ENCODE measurements around the gene KIAA0408. TPM values are rescaled to one million over a fixed set of nuclear protein-coding genes. Genes with fewer than 3 reads are reported as not detected.

Gene KIAA0408
- total and polyA plus RNA-seq, 9 of the 15 experiments (the other 6 are each of a cell fraction or from before 2014, with no cell fraction given) = 0.11 TPM; not detected in 8

GRCh38 chr6:127464881-127465459 lies 5.8 kb upstream of the KIAA0408 start (continued):
- TF ChIP-seq, protein P1, sequence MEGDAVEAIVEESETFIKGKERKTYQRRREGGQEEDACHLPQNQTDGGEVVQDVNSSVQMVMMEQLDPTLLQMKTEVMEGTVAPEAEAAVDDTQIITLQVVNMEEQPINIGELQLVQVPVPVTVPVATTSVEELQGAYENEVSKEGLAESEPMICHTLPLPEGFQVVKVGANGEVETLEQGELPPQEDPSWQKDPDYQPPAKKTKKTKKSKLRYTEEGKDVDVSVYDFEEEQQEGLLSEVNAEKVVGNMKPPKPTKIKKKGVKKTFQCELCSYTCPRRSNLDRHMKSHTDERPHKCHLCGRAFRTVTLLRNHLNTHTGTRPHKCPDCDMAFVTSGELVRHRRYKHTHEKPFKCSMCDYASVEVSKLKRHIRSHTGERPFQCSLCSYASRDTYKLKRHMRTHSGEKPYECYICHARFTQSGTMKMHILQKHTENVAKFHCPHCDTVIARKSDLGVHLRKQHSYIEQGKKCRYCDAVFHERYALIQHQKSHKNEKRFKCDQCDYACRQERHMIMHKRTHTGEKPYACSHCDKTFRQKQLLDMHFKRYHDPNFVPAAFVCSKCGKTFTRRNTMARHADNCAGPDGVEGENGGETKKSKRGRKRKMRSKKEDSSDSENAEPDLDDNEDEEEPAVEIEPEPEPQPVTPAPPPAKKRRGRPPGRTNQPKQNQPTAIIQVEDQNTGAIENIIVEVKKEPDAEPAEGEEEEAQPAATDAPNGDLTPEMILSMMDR (IDR thresholded peaks at IDR 0.05 in 2 of 3, conservative IDR thresholded peaks at IDR 0.05 in 1 of 3; ENCODE audit: insufficient read depth in 2 of 3, low read depth in 1 of 3, low read length in 3 of 3) = peak; percentile 70 to 81 (median 79)
- no peak for TF ChIP-seq ATF2 (CRISPR knock-in tag; IDR thresholded peaks at IDR 0.05)
- peak; percentile 82 for TF ChIP-seq SMC3 (conservative IDR thresholded peaks at IDR 0.05; ENCODE audit: insufficient read depth, low read depth, low read length)

DNA sequence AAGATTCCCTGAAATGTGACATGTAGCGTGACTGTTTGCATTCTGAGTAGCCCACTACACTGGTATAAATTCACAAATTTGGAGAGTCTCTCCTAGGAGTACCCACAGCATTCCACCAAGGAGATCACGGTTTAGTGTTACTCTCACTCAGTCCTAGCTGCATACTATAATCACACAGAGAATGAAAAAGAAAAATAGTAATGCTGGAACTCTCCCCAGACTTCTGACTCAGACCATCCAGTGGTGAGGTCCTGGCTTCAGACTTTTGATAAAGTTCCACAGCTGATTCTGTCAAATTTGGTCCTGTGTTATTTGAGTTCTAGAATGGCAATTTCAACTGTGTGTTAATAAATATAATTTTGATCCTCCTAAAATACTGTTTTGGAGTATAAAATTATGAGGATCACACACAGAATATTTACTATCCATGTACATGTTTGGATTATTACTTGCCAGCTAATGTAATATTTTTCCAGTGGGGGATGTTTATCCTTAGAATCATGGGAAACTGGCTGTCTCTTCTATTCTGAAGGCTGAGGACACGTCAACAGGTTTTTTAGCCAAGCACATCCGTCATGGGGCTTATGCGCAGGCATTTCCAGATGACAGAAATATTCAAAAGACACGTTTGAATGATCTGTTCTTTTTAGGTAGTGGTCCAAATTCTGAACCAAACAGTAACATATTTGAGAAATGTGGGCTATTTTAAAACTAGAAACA lies 5.1 kb upstream of the KIAA0408 start:
- no peak for ATAC-seq
- no TSS peak for BruUV-seq (replicated peaks)
- H2AFZ ChIP-seq (ENCODE audit: low read depth, low read length) = no peak overlapping the region
- H3K27ac ChIP-seq (ENCODE audit: extremely low read depth, low read depth, low read length) = no peak overlapping the region
- no peaks in the 10 kb centered on the region for H3K36me3 ChIP-seq (ENCODE audit: control insufficient read depth, insufficient read depth, low read length)
- no peaks in the 10 kb centered on the region for H3K9me1 ChIP-seq (ENCODE audit: control insufficient read depth, insufficient read depth, low read length)
- H3K79me2 ChIP-seq (ENCODE audit: control insufficient read depth, insufficient read depth, low read length) = no peaks in the 10 kb centered on the region
- H3K9me3 ChIP-seq (replicated peaks; ENCODE audit: control insufficient read depth, insufficient read depth, low read depth, low read length) = no peaks in the 10 kb centered on the region
- H3K9ac ChIP-seq (ENCODE audit: insufficient read depth in 1 of 2, low read depth in 2 of 2, low read length in 2 of 2) = no peak overlapping the region
- peaks cover 0 to 2% of the 10 kb centered on the region in 2 experiments; a peak in 1 of 5 replicates for H3K27me3 ChIP-seq (ENCODE audit: control insufficient read depth in 2 of 2, insufficient read depth in 2 of 2, low read length in 2 of 2)
- no peaks in the 10 kb centered on the region for H3K4me1 ChIP-seq (replicated peaks in 1 of 2; ENCODE audit: control insufficient read depth in 2 of 2, insufficient read depth in 2 of 2, low read length in 2 of 2)
- 0% methylated on average over 6 of the region's 6 CpGs for WGBS (ENCODE audit: insufficient coverage, low coverage, missing lambda C conversion rate)
- no peak for FAIRE-seq
- no peak overlapping the region for H3K4me3 ChIP-seq
- intact Hi-C loops (cut with micrococcal nuclease) (loop anchor here (1.0 to 2.0 kb wide), 2 partner anchors 74 to 162 kb away; no protein-coding TSS in a partner anchor), in situ Hi-C loops (cut with MboI) (no loop called here)
- DNase-seq (ENCODE audit: extremely low read depth in 1 of 4, low spot score in 3 of 4) = no peak
- no peaks in the 10 kb centered on the region for H4K20me1 ChIP-seq (replicated peaks; ENCODE audit: control insufficient read depth, insufficient read depth, low read length)
- no peak overlapping the region for H3K4me2 ChIP-seq (ENCODE audit: insufficient read depth, low read length)
- ChIA-PET POLR2A (no interaction called here), CTCF (ENCODE audit: low intra/inter-chr PET ratio) (interaction anchor here (1.7 kb wide), 1 partner anchor 75 kb away, joined by 4 read pairs; no protein-coding TSS in a partner anchor)
- TF ChIP-seq PRPF4 (IDR thresholded peaks at IDR 0.05; ENCODE audit: insufficient read depth, low read depth, low read length, poor library complexity, severe bottlenecking) = no peak
- TF ChIP-seq POLR2H (tag; IDR thresholded peaks at IDR 0.05; ENCODE audit: low read depth) = no peak
- no peak for TF ChIP-seq PRMT5 (CRISPR knock-in tag; IDR thresholded peaks at IDR 0.05)
- TF ChIP-seq TAF9B (IDR thresholded peaks at IDR 0.05; ENCODE audit: partially characterized antibody) = no peak
- no peak for TF ChIP-seq ZNF24 (IDR thresholded peaks at IDR 0.05)
- TF ChIP-seq, protein P2, sequence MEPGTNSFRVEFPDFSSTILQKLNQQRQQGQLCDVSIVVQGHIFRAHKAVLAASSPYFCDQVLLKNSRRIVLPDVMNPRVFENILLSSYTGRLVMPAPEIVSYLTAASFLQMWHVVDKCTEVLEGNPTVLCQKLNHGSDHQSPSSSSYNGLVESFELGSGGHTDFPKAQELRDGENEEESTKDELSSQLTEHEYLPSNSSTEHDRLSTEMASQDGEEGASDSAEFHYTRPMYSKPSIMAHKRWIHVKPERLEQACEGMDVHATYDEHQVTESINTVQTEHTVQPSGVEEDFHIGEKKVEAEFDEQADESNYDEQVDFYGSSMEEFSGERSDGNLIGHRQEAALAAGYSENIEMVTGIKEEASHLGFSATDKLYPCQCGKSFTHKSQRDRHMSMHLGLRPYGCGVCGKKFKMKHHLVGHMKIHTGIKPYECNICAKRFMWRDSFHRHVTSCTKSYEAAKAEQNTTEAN (CRISPR knock-in tag; IDR thresholded peaks at IDR 0.05) = no peak
- TF ChIP-seq PHF8 (IDR thresholded peaks at IDR 0.05; ENCODE audit: borderline replicate concordance, low read length) = no peak
- no peak for TF ChIP-seq HCFC1 (IDR thresholded peaks at IDR 0.05; ENCODE audit: low read depth, low read length)
